Neuronal stem cell (in vitro differentiated cells): ENCODE data around the gene DAW1. TPM values are rescaled to one million over a fixed set of nuclear protein-coding genes. Genes with fewer than 3 reads are reported as not detected.
A peak's percentile ranks its signal among the peaks of the same experiment; 100 is the strongest.

Experiments used
- DNase-seq: peaks from one replicate; pipeline ENCODE4 v3.0.0-alpha.2; 2013; ENCODE audit warnings: low spot score
- H2AFZ ChIP-seq: one replicate; pipeline ENCODE4 v1.6.1; 2013; ENCODE audit warnings: mild to moderate bottlenecking, low read length, inconsistent platforms
- H2AK5ac ChIP-seq: 2 replicates; pipeline ENCODE4 v1.6.1; 2013; ENCODE audit warnings: low read depth, mild to moderate bottlenecking, inconsistent platforms, low read length, moderate library complexity, mixed read lengths
- H2BK120ac ChIP-seq: 2 replicates; pipeline ENCODE4 v1.6.1; 2013; ENCODE audit warnings: low read depth, mild to moderate bottlenecking, inconsistent platforms, low read length, moderate library complexity, mixed read lengths
- H2BK12ac ChIP-seq: one replicate; pipeline ENCODE4 v1.6.1; 2013; ENCODE audit warnings: low read length, inconsistent platforms
- H2BK15ac ChIP-seq: 2 replicates; pipeline ENCODE4 v1.6.1; 2013; ENCODE audit warnings: mild to moderate bottlenecking, low read length, inconsistent platforms, mixed read lengths
- H2BK5ac ChIP-seq: one replicate; pipeline ENCODE4 v1.6.1; 2013; ENCODE audit warnings: inconsistent platforms, mild to moderate bottlenecking, low read length, moderate library complexity
- H3K14ac ChIP-seq: one replicate; pipeline ENCODE4 v1.6.1; 2013; ENCODE audit warnings: low read length, inconsistent platforms
- H3K18ac ChIP-seq: 2 replicates; pipeline ENCODE4 v1.6.1; 2013; ENCODE audit warnings: low read length, inconsistent platforms
- H3K23ac ChIP-seq: 2 replicates; pipeline ENCODE4 v1.6.1; 2013; ENCODE audit warnings: low read depth, mild to moderate bottlenecking, mixed read lengths, low read length, inconsistent platforms; ENCODE audit not compliant: poor library complexity
- H3K27ac ChIP-seq: replicated peaks from 3 replicates; pipeline ENCODE4 v1.5.1; 2013; ENCODE audit warnings: low read length, inconsistent platforms
- H3K27me3 ChIP-seq, 3 experiments: 2 replicates each; pipeline ENCODE4 v1.6.1; 2013; ENCODE audit warnings: low read length in 3 of 3, mild to moderate bottlenecking in 2 of 3, inconsistent platforms in 1 of 3, low read depth in 1 of 3, mixed read lengths in 1 of 3, moderate library complexity in 1 of 3; ENCODE audit not compliant: control insufficient read depth in 3 of 3, insufficient read depth in 3 of 3
- H3K36me3 ChIP-seq, 2 donors: replicated peaks in 1 of 2; 2 replicates each; pipeline ENCODE4 v1.6.1; 2013; ENCODE audit warnings: low read length in 2 of 2; ENCODE audit not compliant: control insufficient read depth in 2 of 2, insufficient read depth in 2 of 2
- H3K4ac ChIP-seq: 2 replicates; pipeline ENCODE4 v1.6.1; 2013; ENCODE audit warnings: inconsistent platforms, mild to moderate bottlenecking, low read length, moderate library complexity
- H3K4me1 ChIP-seq, 2 donors: 1 replicate in 1 of 2; 2 replicates in 1 of 2; pipeline ENCODE4 v1.6.1; 2013; ENCODE audit warnings: low read length in 2 of 2, low read depth in 1 of 2; ENCODE audit not compliant: control insufficient read depth in 2 of 2, insufficient read depth in 1 of 2
- H3K4me2 ChIP-seq: one replicate; pipeline ENCODE4 v1.6.1; 2013; ENCODE audit warnings: mild to moderate bottlenecking, low read length, inconsistent platforms; ENCODE audit not compliant: insufficient read depth, poor library complexity, severe bottlenecking
- H3K4me3 ChIP-seq, 2 donors: 2 replicates each; pipeline ENCODE4 v1.5.1; 2013; ENCODE audit warnings: low read length in 2 of 2, mild to moderate bottlenecking in 2 of 2, inconsistent platforms in 1 of 2, moderate library complexity in 1 of 2
- H3K79me1 ChIP-seq: one replicate; pipeline ENCODE4 v1.6.1; 2013; ENCODE audit warnings: low read depth, mild to moderate bottlenecking, inconsistent platforms, low read length, moderate library complexity
- H3K9ac ChIP-seq: one replicate; pipeline ENCODE4 v1.6.1; 2013; ENCODE audit warnings: mild to moderate bottlenecking, low read depth, low read length, inconsistent platforms; ENCODE audit not compliant: poor library complexity
- H3K9me3 ChIP-seq, 2 donors: replicated peaks in 1 of 2; 2 replicates each; pipeline versions ENCODE3 to v1.6.1; 2013; ENCODE audit warnings: low read length in 2 of 2, mild to moderate bottlenecking in 2 of 2, inconsistent platforms in 1 of 2, low read depth in 1 of 2, mixed read lengths in 1 of 2, moderate library complexity in 1 of 2; ENCODE audit not compliant: control insufficient read depth in 2 of 2, insufficient read depth in 1 of 2
- H4K8ac ChIP-seq: one replicate; pipeline ENCODE4 v1.6.1; 2013; ENCODE audit warnings: low read depth, mild to moderate bottlenecking, inconsistent platforms, low read length, moderate library complexity
- H4K91ac ChIP-seq: one replicate; pipeline ENCODE4 v1.6.1; 2013; ENCODE audit warnings: low read length, low read depth, mild to moderate bottlenecking, inconsistent platforms; ENCODE audit not compliant: poor library complexity
- WGBS, 2 donors: extraction: QIAGEN DNeasy Blood & Tissue Kit; methylation state at CpG; one replicate each; pipeline ENCODE4 v1.1.7; 2013; ENCODE audit warnings: missing lambda C conversion rate in 2 of 2, mixed read lengths in 1 of 2; ENCODE audit not compliant: insufficient read length in 2 of 2, insufficient replicate concordance in 1 of 2; ENCODE audit errors: extremely low coverage in 2 of 2; 5-methylcytosine and 5-hydroxymethylcytosine counted together
- polyA plus RNA-seq, 2 experiments: library from polyadenylated mRNA; stranded (reverse); fragments of 200-250 nt; gene quantifications; one replicate each; pipeline ENCODE4 v1.2.3, GENCODE V29; 2013

DAW1 gene, protein sequence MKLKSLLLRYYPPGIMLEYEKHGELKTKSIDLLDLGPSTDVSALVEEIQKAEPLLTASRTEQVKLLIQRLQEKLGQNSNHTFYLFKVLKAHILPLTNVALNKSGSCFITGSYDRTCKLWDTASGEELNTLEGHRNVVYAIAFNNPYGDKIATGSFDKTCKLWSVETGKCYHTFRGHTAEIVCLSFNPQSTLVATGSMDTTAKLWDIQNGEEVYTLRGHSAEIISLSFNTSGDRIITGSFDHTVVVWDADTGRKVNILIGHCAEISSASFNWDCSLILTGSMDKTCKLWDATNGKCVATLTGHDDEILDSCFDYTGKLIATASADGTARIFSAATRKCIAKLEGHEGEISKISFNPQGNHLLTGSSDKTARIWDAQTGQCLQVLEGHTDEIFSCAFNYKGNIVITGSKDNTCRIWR
- polyA plus RNA-seq (2013, experiment 1 of 2), result 0.21 TPM
- polyA plus RNA-seq (2013, experiment 2 of 2), result 0.29 TPM

- H2BK12ac ChIP-seq, result no peak within 1 kb of the TSS
- H2BK120ac ChIP-seq, result no peak within 1 kb of the TSS
- H3K27me3 ChIP-seq, result peaks cover 0 to 5% (median 0%) of the 10 kb centered on the region in 3 experiments
- no peak within 1 kb of the TSS for H2BK15ac ChIP-seq
- H3K4me1 ChIP-seq, result no peaks in the 10 kb centered on the region
- no peak within 1 kb of the TSS for H2AK5ac ChIP-seq
- no peak within 1 kb of the TSS for H3K4ac ChIP-seq
- no peak within 1 kb of the TSS for H3K23ac ChIP-seq
- H3K18ac ChIP-seq, result no peak within 1 kb of the TSS
- no peak within 1 kb of the TSS for H4K8ac ChIP-seq
- no peak within 1 kb of the TSS for H3K14ac ChIP-seq
- H2BK5ac ChIP-seq, result no peak within 1 kb of the TSS
- DNase-seq, result peak; percentile 61
- no peaks in the 10 kb centered on the region for H3K36me3 ChIP-seq
- H2AFZ ChIP-seq, result peak within 1 kb of the TSS; percentile 78
- no peak within 1 kb of the TSS for H4K91ac ChIP-seq
- no peak within 1 kb of the TSS for H3K27ac ChIP-seq
- H3K79me1 ChIP-seq, result no peaks in the 10 kb centered on the region
- no peaks in the 10 kb centered on the region for H3K9me3 ChIP-seq
- no peak within 1 kb of the TSS for H3K9ac ChIP-seq
- peak within 1 kb of the TSS; percentile 81 for H3K4me2 ChIP-seq
- H3K4me3 ChIP-seq, result peak within 1 kb of the TSS; percentile 17 to 73
- WGBS, 2 donors, result no CpG with 5 or more reads among the region's 34 CpGs
Measured at GRCh38 chr2:227871375-227871791, at the start of gene DAW1. TSS of gene DAW1 (plus strand) at chr2:227871631. CDS start at chr2:227871690, 59 bp downstream.

- peaks cover 0 to 3% of the 10 kb centered on the region in 2 donors for H3K4me1 ChIP-seq
- H3K27me3 ChIP-seq, result no peaks in the 10 kb centered on the region
- H3K79me1 ChIP-seq, result no peaks in the 10 kb centered on the region
- H3K9me3 ChIP-seq, result no peaks in the 10 kb centered on the region
- H2BK120ac ChIP-seq, result no peak overlapping the region
- no peak overlapping the region for H3K4me3 ChIP-seq
- H3K23ac ChIP-seq, result no peak overlapping the region
- no peak overlapping the region for H4K8ac ChIP-seq
- no peak overlapping the region for H2AK5ac ChIP-seq
- no CpG with 5 or more reads among the region's 2 CpGs for WGBS, 2 donors
- no peaks in the 10 kb centered on the region for H3K36me3 ChIP-seq
- H2BK5ac ChIP-seq, result no peak overlapping the region
- H2BK12ac ChIP-seq, result no peak overlapping the region
- no peak overlapping the region for H2BK15ac ChIP-seq
- no peak overlapping the region for H3K9ac ChIP-seq
- no peak overlapping the region for H3K4ac ChIP-seq
- no peak overlapping the region for H3K4me2 ChIP-seq
- H2AFZ ChIP-seq, result no peak overlapping the region
- H4K91ac ChIP-seq, result no peak overlapping the region
- H3K18ac ChIP-seq, result no peak overlapping the region
- no peak for DNase-seq
- no peak overlapping the region for H3K14ac ChIP-seq
- H3K27ac ChIP-seq, result no peak overlapping the region
Measured at GRCh38 chr2:227822416-227823003, 48.9 kb upstream of the DAW1 start.

- H3K23ac ChIP-seq, result no peak overlapping the region
- H3K36me3 ChIP-seq, result no peaks in the 10 kb centered on the region
- H2BK12ac ChIP-seq, result no peak overlapping the region
- no peak overlapping the region for H3K4me3 ChIP-seq
- DNase-seq, result no peak
- H2AFZ ChIP-seq, result no peak overlapping the region
- H3K14ac ChIP-seq, result no peak overlapping the region
- H2AK5ac ChIP-seq, result no peak overlapping the region
- H2BK5ac ChIP-seq, result no peak overlapping the region
- H3K4ac ChIP-seq, result no peak overlapping the region
- H3K27ac ChIP-seq, result no peak overlapping the region
- H3K4me2 ChIP-seq, result no peak overlapping the region
- no peak overlapping the region for H3K9ac ChIP-seq
- H4K91ac ChIP-seq, result no peak overlapping the region
- H2BK15ac ChIP-seq, result no peak overlapping the region
- H2BK120ac ChIP-seq, result no peak overlapping the region
- H3K79me1 ChIP-seq, result no peaks in the 10 kb centered on the region
- no peaks in the 10 kb centered on the region for H3K4me1 ChIP-seq
- no CpG with 5 or more reads among the region's 2 CpGs for WGBS, 2 donors
- no peak overlapping the region for H3K18ac ChIP-seq
- H3K27me3 ChIP-seq, result no peaks in the 10 kb centered on the region
- H4K8ac ChIP-seq, result no peak overlapping the region
- H3K9me3 ChIP-seq, result no peaks in the 10 kb centered on the region
Measured at GRCh38 chr2:227823922-227824321, 47.5 kb upstream of the DAW1 start.

DNA sequence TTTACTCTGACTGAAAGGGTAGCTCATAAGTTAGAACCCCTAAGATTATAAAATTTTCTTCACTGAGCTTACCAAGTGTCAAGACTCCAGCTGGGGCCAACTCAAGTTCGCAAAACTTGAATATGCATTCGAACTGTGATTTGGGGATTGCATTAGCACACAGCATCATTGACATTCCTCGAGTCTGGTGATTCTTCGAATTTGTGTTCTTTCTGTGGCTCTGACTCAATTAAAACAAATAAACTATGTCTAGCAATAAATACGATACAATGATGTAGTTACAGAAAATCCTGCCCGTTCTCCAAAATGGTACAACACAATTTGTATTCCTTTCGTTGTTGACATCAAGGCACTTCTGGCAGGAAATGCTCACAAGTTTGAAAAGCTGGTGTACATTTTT lies 46.7 kb upstream of the DAW1 start:
- WGBS, 2 donors, result no CpG with 5 or more reads among the region's 7 CpGs
- H3K4ac ChIP-seq, result no peak overlapping the region
- H3K4me1 ChIP-seq, result no peaks in the 10 kb centered on the region

More for the DNA sequence above, 46.7 kb upstream of the DAW1 start:
- no peak overlapping the region for H2BK5ac ChIP-seq
- no peaks in the 10 kb centered on the region for H3K9me3 ChIP-seq
- no peak overlapping the region for H3K9ac ChIP-seq
- H2AFZ ChIP-seq, result no peak overlapping the region
- no peak overlapping the region for H3K18ac ChIP-seq
- H3K27me3 ChIP-seq, result no peaks in the 10 kb centered on the region
- no peak overlapping the region for H3K4me2 ChIP-seq
- no peaks in the 10 kb centered on the region for H3K79me1 ChIP-seq
- H2BK12ac ChIP-seq, result no peak overlapping the region
- no peak overlapping the region for H3K14ac ChIP-seq
- no peak overlapping the region for H2BK15ac ChIP-seq
- no peak overlapping the region for H3K4me3 ChIP-seq
- no peak overlapping the region for H4K91ac ChIP-seq
- H4K8ac ChIP-seq, result no peak overlapping the region
- DNase-seq, result no peak
- no peak overlapping the region for H2BK120ac ChIP-seq
- H2AK5ac ChIP-seq, result no peak overlapping the region
- no peaks in the 10 kb centered on the region for H3K36me3 ChIP-seq
- no peak overlapping the region for H3K23ac ChIP-seq
- no peak overlapping the region for H3K27ac ChIP-seq
